Neural crest cell (in vitro differentiated cells): ENCODE data around the gene PMS1. TPM values are rescaled to one million over a fixed set of nuclear protein-coding genes. Genes with fewer than 3 reads are reported as not detected.

ENCODE experiments used
- DNase-seq: peaks from one replicate; pipeline ENCODE4 v3.0.0; 2021; ENCODE audit warnings: low read depth, mixed read lengths, low spot score
- H3K27ac Mint-ChIP-seq: one replicate; pipeline ENCODE4 v1.8.0; 2021; ENCODE audit warnings: mild to moderate bottlenecking, mixed read lengths; ENCODE audit not compliant: unreplicated experiment
- H3K27me3 Mint-ChIP-seq: 2 replicates; pipeline ENCODE4 v1.8.0; 2021; ENCODE audit warnings: low read depth, mild to moderate bottlenecking, mixed read lengths
- H3K36me3 Mint-ChIP-seq: 2 replicates; pipeline ENCODE4 v1.8.0; 2021; ENCODE audit warnings: low read depth, mild to moderate bottlenecking, mixed read lengths
- H3K4me1 Mint-ChIP-seq: 2 replicates; pipeline ENCODE4 v1.8.0; 2021; ENCODE audit warnings: mixed read lengths
- H3K4me3 Mint-ChIP-seq: one replicate; pipeline ENCODE4 v1.8.0; 2021; ENCODE audit warnings: mild to moderate bottlenecking, mixed read lengths
- H3K9me3 Mint-ChIP-seq: 2 replicates; pipeline ENCODE4 v1.8.0; 2021; ENCODE audit warnings: mixed read lengths
- total RNA-seq: library from RNA; stranded (reverse); gene quantifications from 2 replicates; pipeline ENCODE4 v1.2.1, GENCODE V29; 2021
- TF ChIP-seq, protein P1 (sequence below): fragments of 200-600 bp; sonication (generic); conservative IDR thresholded peaks from 2 replicates; pipeline ENCODE4 v1.5.0; 2021; ENCODE audit warnings: antibody characterized with exemption, mild to moderate bottlenecking

Gene PMS1
- total RNA-seq, 1 donor from 2014 or later: 58.4 TPM

DNA sequence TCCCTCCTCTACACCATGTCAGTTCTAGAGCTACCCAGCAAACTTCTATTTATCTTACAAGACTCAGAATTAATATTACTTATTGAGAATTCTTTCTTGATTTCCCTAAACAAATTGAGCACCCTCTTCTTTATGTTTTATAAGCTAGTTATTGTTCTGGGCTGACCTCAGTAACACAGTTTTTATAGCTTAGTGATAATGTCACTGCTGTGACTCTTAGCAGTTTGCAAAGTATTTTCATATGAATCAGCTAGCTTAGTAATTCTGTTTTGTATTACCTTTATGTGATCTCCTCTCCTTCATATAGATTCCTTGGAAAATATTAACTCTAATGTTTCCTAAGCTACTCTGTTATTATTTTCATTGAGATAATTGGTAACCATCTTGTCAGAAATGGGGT is 114.9 kb downstream of the PMS1 start:
- Mint-ChIP-seq H3K27ac (no peak overlapping the region), H3K4me1 (no peaks in the 10 kb centered on the region), H3K27me3 (no peaks in the 10 kb centered on the region), H3K9me3 (no peaks in the 10 kb centered on the region), H3K4me3 (no peak overlapping the region), H3K36me3 (no peaks in the 10 kb centered on the region)
- TF ChIP-seq, protein P1, sequence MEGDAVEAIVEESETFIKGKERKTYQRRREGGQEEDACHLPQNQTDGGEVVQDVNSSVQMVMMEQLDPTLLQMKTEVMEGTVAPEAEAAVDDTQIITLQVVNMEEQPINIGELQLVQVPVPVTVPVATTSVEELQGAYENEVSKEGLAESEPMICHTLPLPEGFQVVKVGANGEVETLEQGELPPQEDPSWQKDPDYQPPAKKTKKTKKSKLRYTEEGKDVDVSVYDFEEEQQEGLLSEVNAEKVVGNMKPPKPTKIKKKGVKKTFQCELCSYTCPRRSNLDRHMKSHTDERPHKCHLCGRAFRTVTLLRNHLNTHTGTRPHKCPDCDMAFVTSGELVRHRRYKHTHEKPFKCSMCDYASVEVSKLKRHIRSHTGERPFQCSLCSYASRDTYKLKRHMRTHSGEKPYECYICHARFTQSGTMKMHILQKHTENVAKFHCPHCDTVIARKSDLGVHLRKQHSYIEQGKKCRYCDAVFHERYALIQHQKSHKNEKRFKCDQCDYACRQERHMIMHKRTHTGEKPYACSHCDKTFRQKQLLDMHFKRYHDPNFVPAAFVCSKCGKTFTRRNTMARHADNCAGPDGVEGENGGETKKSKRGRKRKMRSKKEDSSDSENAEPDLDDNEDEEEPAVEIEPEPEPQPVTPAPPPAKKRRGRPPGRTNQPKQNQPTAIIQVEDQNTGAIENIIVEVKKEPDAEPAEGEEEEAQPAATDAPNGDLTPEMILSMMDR: no peak
- no peak for DNase-seq

DNA sequence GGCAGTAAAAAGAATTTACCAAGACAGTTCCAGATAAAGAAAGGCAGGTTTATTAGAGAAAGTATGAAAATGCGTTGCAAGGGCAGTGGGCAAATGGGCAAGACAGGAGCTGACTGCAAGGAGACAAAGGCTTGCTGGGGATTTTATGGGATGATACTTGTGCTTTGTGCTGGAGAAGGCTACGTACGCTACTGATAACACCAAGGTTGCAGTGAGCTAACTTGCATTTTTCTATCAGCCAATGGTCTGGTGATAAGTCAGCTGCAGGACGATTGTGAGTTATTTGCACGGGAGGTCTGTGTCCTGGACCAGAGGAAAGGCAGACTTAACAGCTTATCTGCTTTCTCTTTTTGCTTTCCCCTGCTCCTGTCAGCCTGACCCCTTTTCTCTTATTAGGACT is 116.5 kb downstream of the PMS1 start:
- no peaks in the 10 kb centered on the region for H3K27me3 Mint-ChIP-seq
- no peak overlapping the region for H3K27ac Mint-ChIP-seq
- TF ChIP-seq, protein P1: no peak
- DNase-seq: no peak
- H3K4me1 Mint-ChIP-seq: no peaks in the 10 kb centered on the region
- H3K9me3 Mint-ChIP-seq: no peaks in the 10 kb centered on the region
- no peak overlapping the region for H3K4me3 Mint-ChIP-seq
- no peaks in the 10 kb centered on the region for H3K36me3 Mint-ChIP-seq

DNA sequence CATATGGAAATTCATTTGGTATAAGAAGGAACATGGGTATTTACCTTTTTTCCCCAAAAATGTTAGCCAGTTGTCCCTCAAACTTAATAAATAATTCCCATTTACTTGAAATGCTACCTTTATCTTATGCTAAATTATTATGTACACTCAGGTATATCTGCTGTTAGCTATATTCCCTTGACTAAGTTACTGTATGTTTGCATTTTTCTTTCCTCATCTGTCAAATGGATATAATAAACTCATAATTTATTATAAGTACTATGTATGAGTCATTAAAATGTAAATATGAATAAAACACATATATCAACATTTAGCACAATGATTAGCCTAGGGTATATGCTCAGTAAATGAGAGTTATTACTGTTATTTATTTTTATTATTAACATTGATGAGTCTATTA is 117.4 kb downstream of the PMS1 start:
- no peaks in the 10 kb centered on the region for H3K36me3 Mint-ChIP-seq
- no peak overlapping the region for H3K27ac Mint-ChIP-seq
- H3K4me3 Mint-ChIP-seq: no peak overlapping the region
- no peaks in the 10 kb centered on the region for H3K27me3 Mint-ChIP-seq
- DNase-seq: no peak
- no peaks in the 10 kb centered on the region for H3K9me3 Mint-ChIP-seq
- TF ChIP-seq, protein P1: no peak
- no peaks in the 10 kb centered on the region for H3K4me1 Mint-ChIP-seq

DNA sequence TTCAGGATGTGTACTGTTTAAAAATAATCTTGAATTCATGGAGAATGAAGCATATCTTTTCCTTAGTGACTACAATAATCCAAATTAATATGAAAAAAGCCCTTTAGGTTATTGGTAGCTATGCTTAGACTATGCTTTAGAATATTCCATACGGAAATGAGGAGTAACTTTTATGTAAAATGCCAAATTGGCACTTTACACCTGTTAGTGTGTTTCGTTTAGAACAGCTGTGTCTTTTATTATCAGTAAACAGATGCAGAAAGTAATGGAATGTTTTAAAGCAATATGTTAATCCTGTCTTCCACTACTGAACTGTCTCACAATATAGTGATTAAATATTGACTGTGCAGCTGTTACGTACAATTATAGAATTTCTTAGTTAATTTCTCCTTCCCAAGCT is 129.6 kb downstream of the PMS1 start:
- no peaks in the 10 kb centered on the region for H3K4me1 Mint-ChIP-seq
- H3K27me3 Mint-ChIP-seq: peaks cover 2% of the 10 kb centered on the region
- no peaks in the 10 kb centered on the region for H3K36me3 Mint-ChIP-seq
- no peak overlapping the region for H3K4me3 Mint-ChIP-seq
- H3K9me3 Mint-ChIP-seq: no peaks in the 10 kb centered on the region
- no peak overlapping the region for H3K27ac Mint-ChIP-seq
- no peak for DNase-seq
- TF ChIP-seq, protein P1: no peak

DNA sequence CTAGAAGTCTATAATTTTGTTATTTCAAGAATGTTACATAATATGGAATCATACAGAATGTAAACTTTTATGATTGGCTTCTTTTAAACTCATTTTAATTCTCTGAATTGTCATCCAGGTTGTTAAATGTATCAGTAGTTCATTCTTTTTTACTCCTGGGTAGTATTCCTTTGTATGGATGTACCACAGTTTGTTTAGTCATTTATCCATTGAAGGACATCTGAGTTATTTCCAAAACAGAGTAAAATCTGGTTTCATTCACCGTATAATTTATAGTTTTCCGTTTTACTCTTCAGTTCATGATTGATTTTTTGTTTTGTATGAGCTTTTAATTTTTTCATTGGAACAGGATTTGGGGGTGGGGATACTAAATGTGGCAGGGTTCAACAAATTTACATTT is 132.4 kb downstream of the PMS1 start:
- Mint-ChIP-seq H3K9me3 (no peaks in the 10 kb centered on the region), H3K4me1 (no peaks in the 10 kb centered on the region), H3K27ac (no peak overlapping the region), H3K27me3 (no peaks in the 10 kb centered on the region), H3K4me3 (no peak overlapping the region), H3K36me3 (no peaks in the 10 kb centered on the region)
- TF ChIP-seq, protein P1: no peak
- DNase-seq: no peak

Other genes starting within 250 kb of the PMS1 start
- 2.0 and 2.6 TPM in 2 replicates for gene SLC40A1, start 203.7 kb upstream of the PMS1 start, total RNA-seq
- gene ASNSD1, start 123.0 kb upstream of the PMS1 start, total RNA-seq: 46.8 and 51.0 TPM in 2 replicates
- gene ANKAR, start 109.8 kb upstream of the PMS1 start, total RNA-seq: 3.0 and 4.8 TPM in 2 replicates
- 21.1 and 24.1 TPM in 2 replicates for gene OSGEPL1, start 21.7 kb upstream of the PMS1 start, total RNA-seq
- 62.8 and 68.0 TPM in 2 replicates for gene ORMDL1, start 111 bp upstream of the PMS1 start, total RNA-seq